Measurements from ENCODE around the gene PPP6R2.

The PPP6R2 gene

GRCh38 chr22:50441428-50441993, 98.4 kb downstream of the PPP6R2 start:
- DNase-seq (ENCODE audit: low read depth): no peak
- TF ChIP-seq, protein P1, sequence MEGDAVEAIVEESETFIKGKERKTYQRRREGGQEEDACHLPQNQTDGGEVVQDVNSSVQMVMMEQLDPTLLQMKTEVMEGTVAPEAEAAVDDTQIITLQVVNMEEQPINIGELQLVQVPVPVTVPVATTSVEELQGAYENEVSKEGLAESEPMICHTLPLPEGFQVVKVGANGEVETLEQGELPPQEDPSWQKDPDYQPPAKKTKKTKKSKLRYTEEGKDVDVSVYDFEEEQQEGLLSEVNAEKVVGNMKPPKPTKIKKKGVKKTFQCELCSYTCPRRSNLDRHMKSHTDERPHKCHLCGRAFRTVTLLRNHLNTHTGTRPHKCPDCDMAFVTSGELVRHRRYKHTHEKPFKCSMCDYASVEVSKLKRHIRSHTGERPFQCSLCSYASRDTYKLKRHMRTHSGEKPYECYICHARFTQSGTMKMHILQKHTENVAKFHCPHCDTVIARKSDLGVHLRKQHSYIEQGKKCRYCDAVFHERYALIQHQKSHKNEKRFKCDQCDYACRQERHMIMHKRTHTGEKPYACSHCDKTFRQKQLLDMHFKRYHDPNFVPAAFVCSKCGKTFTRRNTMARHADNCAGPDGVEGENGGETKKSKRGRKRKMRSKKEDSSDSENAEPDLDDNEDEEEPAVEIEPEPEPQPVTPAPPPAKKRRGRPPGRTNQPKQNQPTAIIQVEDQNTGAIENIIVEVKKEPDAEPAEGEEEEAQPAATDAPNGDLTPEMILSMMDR (IDR thresholded peaks at IDR 0.05; ENCODE audit: insufficient read depth, low read depth, low read length, missing control alignments): no peak

GRCh38 chr22:50443197-50443596, 100.1 kb downstream of the PPP6R2 start:
- no peak overlapping the region for H3K4me3 ChIP-seq (ENCODE audit: low read length)
- no peak for DNase-seq (ENCODE audit: low read depth)
- TF ChIP-seq, protein P1 (IDR thresholded peaks at IDR 0.05; ENCODE audit: insufficient read depth, low read depth, low read length, missing control alignments): no peak

More at GRCh38 chr22:50441428-50441993, 98.4 kb downstream of the PPP6R2 start:
- H3K4me3 ChIP-seq (ENCODE audit: low read length): no peak overlapping the region

DNA sequence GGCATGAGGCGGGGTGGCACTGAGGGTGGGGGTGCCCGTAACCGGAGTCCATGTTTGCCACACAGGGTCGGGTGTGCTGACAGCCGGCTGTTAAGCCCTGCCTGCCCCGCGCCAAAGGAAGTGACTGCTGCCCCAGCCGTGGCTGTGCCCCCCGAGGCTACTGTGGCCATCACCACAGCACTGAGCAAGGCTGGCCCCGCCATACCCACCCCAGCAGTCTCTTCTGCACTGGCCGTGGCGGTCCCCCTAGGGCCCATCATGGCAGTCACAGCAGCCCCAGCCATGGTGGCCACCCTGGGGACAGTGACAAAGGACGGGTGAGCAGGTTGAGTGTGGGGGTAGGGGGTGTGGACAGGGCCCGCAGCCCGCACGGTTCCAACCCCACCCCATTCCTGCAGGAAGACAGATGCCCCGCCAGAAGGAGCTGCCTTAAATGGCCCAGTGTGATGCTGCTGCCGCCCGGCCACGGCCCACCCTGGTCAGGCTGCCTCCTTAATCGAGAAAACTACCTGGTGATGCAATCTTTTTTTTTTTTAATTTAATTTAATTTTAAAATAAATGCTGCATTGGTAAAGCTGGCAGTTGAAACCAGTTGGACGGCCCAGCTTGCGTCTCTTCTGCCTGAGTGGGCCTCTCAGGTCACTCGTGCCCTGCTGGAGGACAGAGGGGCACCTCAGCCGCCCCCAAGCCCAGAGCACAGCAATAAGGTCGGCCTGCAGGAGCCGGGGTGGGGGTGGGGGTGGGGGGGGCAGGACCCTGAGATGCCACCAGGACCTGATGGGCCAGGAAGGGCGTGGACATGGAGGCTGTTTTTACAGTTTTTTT, 100.9 kb downstream of the PPP6R2 start:
- TF ChIP-seq, protein P1 (IDR thresholded peaks at IDR 0.05; ENCODE audit: insufficient read depth, low read depth, low read length, missing control alignments): no peak
- H3K4me3 ChIP-seq (ENCODE audit: low read length): no peak overlapping the region
- no peak for DNase-seq (ENCODE audit: low read depth)

DNA sequence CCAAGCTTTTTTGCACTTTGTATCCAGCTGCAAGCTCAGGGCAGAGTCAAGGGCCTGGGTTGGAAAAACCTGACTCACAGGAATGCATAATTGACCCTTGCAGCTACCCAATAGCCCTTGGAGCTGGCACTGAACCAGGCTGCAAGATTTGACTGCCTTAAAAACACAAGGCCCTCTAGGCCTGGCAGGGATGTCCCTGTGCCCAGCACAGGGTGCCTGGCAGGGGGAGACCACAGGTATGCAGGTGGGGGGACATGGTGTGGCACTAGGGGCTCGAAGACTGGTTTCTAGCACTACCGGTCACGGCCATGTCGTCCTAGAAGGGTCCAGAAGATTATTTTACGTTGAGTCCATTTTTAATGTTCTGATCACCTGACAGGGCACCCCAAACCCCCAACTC, 101.5 kb downstream of the PPP6R2 start:
- H3K4me3 ChIP-seq (ENCODE audit: low read length): no peak overlapping the region
- TF ChIP-seq, protein P1 (IDR thresholded peaks at IDR 0.05; ENCODE audit: insufficient read depth, low read depth, low read length, missing control alignments): no peak
- peak; percentile 24 for DNase-seq (ENCODE audit: low read depth)

- no peak for DNase-seq (ENCODE audit: low read depth)
- TF ChIP-seq, protein P1 (IDR thresholded peaks at IDR 0.05; ENCODE audit: insufficient read depth, low read depth, low read length, missing control alignments): no peak
- no peak overlapping the region for H3K4me3 ChIP-seq (ENCODE audit: low read length)
Observed at GRCh38 chr22:50445071-50445879, 102.1 kb downstream of the PPP6R2 start.

- TF ChIP-seq, protein P1 (IDR thresholded peaks at IDR 0.05; ENCODE audit: insufficient read depth, low read depth, low read length, missing control alignments): no peak
- no peak overlapping the region for H3K4me3 ChIP-seq (ENCODE audit: low read length)
- DNase-seq (ENCODE audit: low read depth): no peak
Observed at GRCh38 chr22:50445880-50446707, 103.0 kb downstream of the PPP6R2 start.

Data from epithelial cell of esophagus (primary cell).